Fibroblast of lung (primary cell): ENCODE data around the gene SLC22A23. TPM values are rescaled to one million over a fixed set of nuclear protein-coding genes. Genes with fewer than 3 reads are reported as not detected.

Experiments used
- DNase-seq, 2 donors: peaks; one replicate each; pipeline versions ENCODE4 v3.0.0 to v3.0.0-alpha.2; 2010; ENCODE audit warnings: low read depth in 2 of 2
- H2AFZ ChIP-seq: 2 replicates; pipeline ENCODE4 v1.5.1; 2012; ENCODE audit warnings: low read length, control low read depth, inconsistent platforms
- H3K27ac ChIP-seq: 2 replicates; pipeline ENCODE4 v1.5.1; 2011; ENCODE audit warnings: low read length, control low read depth; ENCODE audit not compliant: insufficient read depth
- H3K27me3 ChIP-seq: 2 replicates; pipeline ENCODE4 v1.5.1; 2011; ENCODE audit warnings: mild to moderate bottlenecking, low read length; ENCODE audit not compliant: control insufficient read depth, insufficient read depth
- H3K36me3 ChIP-seq: 2 replicates; pipeline ENCODE4 v1.5.1; 2011; ENCODE audit warnings: low read length; ENCODE audit not compliant: control insufficient read depth, insufficient read depth
- H3K4me1 ChIP-seq: 2 replicates; pipeline ENCODE4 v1.5.1; 2011; ENCODE audit warnings: low read length; ENCODE audit not compliant: control insufficient read depth, insufficient read depth; ENCODE audit errors: extremely low read depth
- H3K4me2 ChIP-seq: 2 replicates; pipeline ENCODE4 v1.5.1; 2011; ENCODE audit warnings: low read length, control low read depth; ENCODE audit not compliant: insufficient read depth; ENCODE audit errors: extremely low read depth
- H3K4me3 ChIP-seq, 4 experiments: fragments of 200-600 bp in 1 of 4; sonication (generic) in 1 of 4; replicated peaks in 1 of 4; 2 replicates each; pipeline ENCODE4 v1.5.1; 2011 to 2016; ENCODE audit warnings: low read length in 4 of 4, low read depth in 3 of 4, mild to moderate bottlenecking in 3 of 4, control low read depth in 2 of 4, inconsistent platforms in 1 of 4, mixed read lengths in 1 of 4; ENCODE audit not compliant: insufficient read depth in 1 of 4; ENCODE audit errors: control extremely low read depth in 1 of 4
- H3K79me2 ChIP-seq: 2 replicates; pipeline ENCODE4 v1.5.1; 2012; ENCODE audit warnings: mild to moderate bottlenecking, low read length, inconsistent platforms; ENCODE audit not compliant: control insufficient read depth, insufficient read depth
- H3K9ac ChIP-seq: 2 replicates; pipeline ENCODE4 v1.5.1; 2011; ENCODE audit warnings: mild to moderate bottlenecking, low read length, control low read depth; ENCODE audit not compliant: insufficient read depth
- H3K9me3 ChIP-seq: 2 replicates; pipeline ENCODE4 v1.5.1; 2012; ENCODE audit warnings: low read depth, low read length; ENCODE audit not compliant: control insufficient read depth, insufficient read depth
- H4K20me1 ChIP-seq: 2 replicates; pipeline ENCODE4 v1.5.1; 2011; ENCODE audit warnings: low read length; ENCODE audit not compliant: control insufficient read depth, insufficient read depth; ENCODE audit errors: extremely low read depth
- EZH2 ChIP-seq: IDR thresholded peaks from 2 replicates; pipeline ENCODE4 v1.5.1; 2012; ENCODE audit warnings: low read length, control low read depth, mild to moderate bottlenecking; ENCODE audit errors: missing control alignments
- polyA plus RNA-seq, 2 donors: library from polyadenylated mRNA; depleted of rRNA in 1 of 2; stranded (reverse) in 1 of 2; unstranded in 1 of 2; fragments of >200 nt; gene quantifications; 2 replicates each; pipeline ENCODE4 v1.2.1, GENCODE V29; 2011 to 2012; ENCODE audit warnings: missing spikeins in 1 of 2
- total RNA-seq: library from RNA; depleted of rRNA; stranded (reverse); fragments of >200 nt; gene quantifications from 2 replicates; pipeline ENCODE4 v1.2.1, GENCODE V29; 2014
- TF ChIP-seq, protein P1 (sequence below), 2 donors: IDR thresholded peaks in 1 of 2; conservative IDR thresholded peaks in 1 of 2; 1 replicate in 1 of 2; 2 replicates in 1 of 2; pipeline ENCODE4 v1.5.1; 2011 to 2012; ENCODE audit warnings: low read length in 2 of 2, control low read depth in 1 of 2, inconsistent platforms in 1 of 2, low read depth in 1 of 2, mild to moderate bottlenecking in 1 of 2

The SLC22A23 gene
- total and polyA plus RNA-seq, 2 donors (not counting 1 experiment from before 2014, with no cell fraction given) = 0.37 to 3.0 TPM

DNA sequence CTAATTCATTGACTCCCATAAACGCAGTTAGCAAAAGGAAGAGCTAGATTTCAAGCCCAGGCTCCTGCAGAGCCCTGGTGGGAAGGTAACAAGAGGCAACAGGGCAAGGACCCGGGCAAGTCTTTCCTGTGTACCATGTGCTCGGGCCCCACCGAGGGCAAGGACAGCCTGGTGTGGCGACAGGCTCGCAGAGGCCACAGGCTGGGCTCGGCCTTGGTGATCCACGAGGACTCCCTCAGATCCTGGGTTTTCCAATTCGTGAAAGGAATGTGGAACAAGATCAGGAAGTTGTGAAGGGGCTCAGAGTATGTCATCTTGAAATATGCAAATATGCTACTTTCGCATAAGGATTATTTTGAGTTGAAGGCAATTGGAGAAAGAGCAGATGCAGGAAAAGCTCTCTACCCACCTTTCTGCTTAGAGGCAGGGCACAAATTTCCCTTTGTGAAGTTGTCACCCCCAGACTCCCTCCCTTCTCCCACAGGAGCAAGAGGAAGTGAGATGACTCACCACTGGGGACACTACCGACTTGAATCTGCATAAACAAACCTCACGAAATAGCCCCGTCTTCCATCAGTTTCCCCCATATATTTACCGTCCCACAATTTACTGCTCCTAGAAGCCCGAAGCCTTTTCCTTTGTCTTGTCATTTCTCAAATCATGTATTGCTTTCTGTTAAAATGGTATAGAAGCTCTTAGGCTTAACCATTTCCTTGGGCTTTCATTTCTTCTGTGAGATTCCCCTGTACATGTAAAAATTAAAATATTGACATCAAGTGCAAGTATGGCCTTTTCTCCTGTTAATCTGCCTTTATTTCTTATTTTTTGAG, 119.1 kb downstream of the SLC22A23 start:
- H3K27me3 ChIP-seq = no peaks in the 10 kb centered on the region
- no peak overlapping the region for H2AFZ ChIP-seq
- no peaks in the 10 kb centered on the region for H3K4me1 ChIP-seq
- no peaks in the 10 kb centered on the region for H3K79me2 ChIP-seq
- no peak overlapping the region for H3K4me3 ChIP-seq
- DNase-seq = peak; percentile 28 to 60
- no peaks in the 10 kb centered on the region for H3K36me3 ChIP-seq
- no peaks in the 10 kb centered on the region for H3K9me3 ChIP-seq
- H4K20me1 ChIP-seq = no peaks in the 10 kb centered on the region
- no peak overlapping the region for H3K9ac ChIP-seq
- TF ChIP-seq EZH2 = no peak
- TF ChIP-seq, protein P1, sequence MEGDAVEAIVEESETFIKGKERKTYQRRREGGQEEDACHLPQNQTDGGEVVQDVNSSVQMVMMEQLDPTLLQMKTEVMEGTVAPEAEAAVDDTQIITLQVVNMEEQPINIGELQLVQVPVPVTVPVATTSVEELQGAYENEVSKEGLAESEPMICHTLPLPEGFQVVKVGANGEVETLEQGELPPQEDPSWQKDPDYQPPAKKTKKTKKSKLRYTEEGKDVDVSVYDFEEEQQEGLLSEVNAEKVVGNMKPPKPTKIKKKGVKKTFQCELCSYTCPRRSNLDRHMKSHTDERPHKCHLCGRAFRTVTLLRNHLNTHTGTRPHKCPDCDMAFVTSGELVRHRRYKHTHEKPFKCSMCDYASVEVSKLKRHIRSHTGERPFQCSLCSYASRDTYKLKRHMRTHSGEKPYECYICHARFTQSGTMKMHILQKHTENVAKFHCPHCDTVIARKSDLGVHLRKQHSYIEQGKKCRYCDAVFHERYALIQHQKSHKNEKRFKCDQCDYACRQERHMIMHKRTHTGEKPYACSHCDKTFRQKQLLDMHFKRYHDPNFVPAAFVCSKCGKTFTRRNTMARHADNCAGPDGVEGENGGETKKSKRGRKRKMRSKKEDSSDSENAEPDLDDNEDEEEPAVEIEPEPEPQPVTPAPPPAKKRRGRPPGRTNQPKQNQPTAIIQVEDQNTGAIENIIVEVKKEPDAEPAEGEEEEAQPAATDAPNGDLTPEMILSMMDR (conservative IDR thresholded peaks at IDR 0.05 in 1 of 2, IDR thresholded peaks at IDR 0.05 in 1 of 2; ENCODE audit: low read depth in 1 of 2, low read length in 2 of 2) = peak in 1 of 2 donors; percentile 7
- H3K27ac ChIP-seq = no peak overlapping the region
- H3K4me2 ChIP-seq = no peak overlapping the region

GRCh38 chr6:3336859-3337515, 119.9 kb downstream of the SLC22A23 start:
- Histone ChIP-seq H2AFZ (no peak overlapping the region), H4K20me1 (no peaks in the 10 kb centered on the region), H3K4me3 (no peak overlapping the region), H3K27me3 (no peaks in the 10 kb centered on the region), H3K4me2 (no peak overlapping the region), H3K4me1 (no peaks in the 10 kb centered on the region), H3K36me3 (no peaks in the 10 kb centered on the region), H3K27ac (no peak overlapping the region), H3K9me3 (no peaks in the 10 kb centered on the region), H3K79me2 (no peaks in the 10 kb centered on the region), H3K9ac (no peak overlapping the region)
- no peak for DNase-seq
- TF ChIP-seq, protein P1 (conservative IDR thresholded peaks at IDR 0.05 in 1 of 2, IDR thresholded peaks at IDR 0.05 in 1 of 2; ENCODE audit: low read depth in 1 of 2, low read length in 2 of 2) = no peak
- no peak for TF ChIP-seq EZH2

DNA sequence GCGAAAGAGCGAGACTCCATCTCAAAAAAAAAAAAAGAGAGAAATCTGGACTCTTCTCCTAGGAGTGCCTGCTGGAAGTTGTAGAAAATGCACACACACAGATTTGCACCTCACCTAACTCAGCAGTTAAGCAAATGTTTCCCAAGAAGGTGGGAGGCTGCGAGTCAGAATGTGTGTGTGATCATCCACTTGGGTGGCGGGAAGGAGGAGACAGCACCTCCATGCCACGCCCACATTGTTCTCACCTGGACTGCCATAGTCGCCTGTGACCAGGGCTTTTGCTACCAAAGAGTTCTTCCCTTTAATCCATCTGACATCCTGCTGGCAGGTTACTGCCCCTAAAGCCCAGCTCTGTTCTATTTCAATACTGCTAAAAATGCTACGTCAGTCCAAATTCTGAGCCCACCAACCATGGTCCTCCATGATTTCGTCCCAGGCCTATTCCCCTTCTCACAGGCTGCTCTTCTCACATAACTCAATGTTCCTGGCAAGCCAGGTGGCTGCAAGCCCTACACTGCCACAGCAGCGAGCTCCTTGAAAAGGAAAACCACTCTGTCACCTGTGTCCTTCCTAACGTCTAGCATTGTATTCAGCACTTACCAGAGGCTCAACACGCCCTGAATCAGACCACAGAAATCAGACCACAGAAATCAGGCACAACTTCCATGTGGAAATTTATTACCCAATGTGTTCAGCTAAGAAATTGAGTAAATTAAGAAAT, 120.6 kb downstream of the SLC22A23 start:
- Histone ChIP-seq H3K9ac (no peak overlapping the region), H2AFZ (no peak overlapping the region), H3K9me3 (no peaks in the 10 kb centered on the region), H3K4me1 (no peaks in the 10 kb centered on the region), H3K4me2 (no peak overlapping the region), H3K4me3 (no peak overlapping the region), H3K36me3 (no peaks in the 10 kb centered on the region), H3K79me2 (no peaks in the 10 kb centered on the region), H4K20me1 (no peaks in the 10 kb centered on the region), H3K27me3 (no peaks in the 10 kb centered on the region), H3K27ac (no peak overlapping the region)
- TF ChIP-seq, protein P1 (conservative IDR thresholded peaks at IDR 0.05 in 1 of 2, IDR thresholded peaks at IDR 0.05 in 1 of 2; ENCODE audit: low read depth in 1 of 2, low read length in 2 of 2) = no peak
- DNase-seq = no peak
